CD4-positive, CD25-positive, alpha-beta regulatory T cell (primary cell): ENCODE results near the gene OR4C45. TPM values are rescaled to one million over a fixed set of nuclear protein-coding genes. Genes with fewer than 3 reads are reported as not detected.
"Not testable (repeated sequence)": the region's sequence is repeated elsewhere in the genome, so short reads cannot be mapped to it uniquely, and the experiment has no call there.

Experiments
- ATAC-seq, 2 donors: fragments of 150-1000 bp; cut with Tn5 transposase; one replicate each; pipeline ENCODE4 v1.10.0; 2021; ENCODE audit warnings: low read depth in 2 of 2, moderate number of reproducible peaks in 2 of 2, moderate library complexity in 1 of 2
- DNase-seq, 3 donors: peaks; one replicate each; pipeline versions ENCODE4 v3.0.0 to v3.0.0-alpha.2; 2012 to 2022; ENCODE audit warnings: mixed read lengths in 1 of 3
- H3K27ac ChIP-seq: one replicate; pipeline ENCODE4 v1.7.0; 2013; ENCODE audit warnings: mild to moderate bottlenecking, low read length; ENCODE audit not compliant: insufficient read depth, poor library complexity, severe bottlenecking
- H3K27me3 ChIP-seq: one replicate; pipeline ENCODE4 v1.7.0; 2013; ENCODE audit warnings: low read length; ENCODE audit not compliant: control insufficient read depth, insufficient read depth
- H3K36me3 ChIP-seq: one replicate; pipeline ENCODE4 v1.7.0; 2013; ENCODE audit warnings: mild to moderate bottlenecking, low read length, moderate library complexity; ENCODE audit not compliant: control insufficient read depth, insufficient read depth
- H3K4me1 ChIP-seq: 2 replicates; pipeline ENCODE4 v1.7.0; 2013; ENCODE audit warnings: mild to moderate bottlenecking, low read length; ENCODE audit not compliant: insufficient read depth, control insufficient read depth, poor library complexity, severe bottlenecking
- H3K4me3 ChIP-seq: one replicate; pipeline ENCODE4 v1.7.0; 2013; ENCODE audit warnings: low read depth, mild to moderate bottlenecking, low read length, moderate library complexity
- H3K9me3 ChIP-seq, 2 experiments: 1 replicate in 1 of 2; 2 replicates in 1 of 2; pipeline ENCODE4 v1.7.0; 2013; ENCODE audit warnings: low read length in 2 of 2, mild to moderate bottlenecking in 1 of 2, moderate library complexity in 1 of 2; ENCODE audit not compliant: control insufficient read depth in 2 of 2
- H3K27ac Mint-ChIP-seq, 3 donors: one replicate each; pipeline ENCODE4 v1.8.0; 2020 to 2022; ENCODE audit warnings: mild to moderate bottlenecking in 3 of 3, mixed read lengths in 3 of 3, moderate library complexity in 2 of 3
- H3K27me3 Mint-ChIP-seq: one replicate; pipeline ENCODE4 v1.8.0; 2022; ENCODE audit warnings: mild to moderate bottlenecking, mixed read lengths
- H3K36me3 Mint-ChIP-seq: one replicate; pipeline ENCODE4 v1.8.0; 2020; ENCODE audit warnings: mixed read lengths
- H3K4me1 Mint-ChIP-seq, 4 donors: one replicate each; pipeline ENCODE4 v1.8.0; 2020 to 2022; ENCODE audit warnings: mixed read lengths in 4 of 4, mild to moderate bottlenecking in 1 of 4
- H3K4me3 Mint-ChIP-seq, 4 donors: one replicate each; pipeline ENCODE4 v1.8.0; 2020 to 2022; ENCODE audit warnings: mild to moderate bottlenecking in 4 of 4, mixed read lengths in 4 of 4, moderate library complexity in 3 of 4
- H3K9me3 Mint-ChIP-seq, 7 donors: one replicate each; pipeline ENCODE4 v1.8.0; 2020 to 2022; ENCODE audit warnings: mixed read lengths in 7 of 7, mild to moderate bottlenecking in 3 of 7, moderate library complexity in 2 of 7
- polyA plus RNA-seq, 4 donors: library from polyadenylated mRNA; unstranded; fragments of 300-500 nt; fragmentation: Illumina TruSeq; gene quantifications; one replicate each; pipeline ENCODE4 v1.2.3, GENCODE V29; 2021
- total RNA-seq: library from RNA; stranded (reverse); gene quantifications from one replicate; pipeline ENCODE4 v1.2.3, GENCODE V29; 2022

The OR4C45 gene
- not detected for total RNA-seq
- not detected for polyA plus RNA-seq

GRCh38 chr11:50032574-50032973 is at the start of gene OR4C45:
Gene OR4C45 (plus strand): TSS chr11:50032874.
- Mint-ChIP-seq H3K9me3 (peaks cover 0 to 17% (median 12%) of the 10 kb centered on the region in 7 donors), H3K4me1 (no peaks in the 10 kb centered on the region), H3K36me3 (no peaks in the 10 kb centered on the region), H3K27ac (no peak within 1 kb of the TSS), H3K27me3 (no peaks in the 10 kb centered on the region), H3K4me3 (no peak within 1 kb of the TSS)
- no peaks in the 10 kb centered on the region for H3K4me1 ChIP-seq
- no peaks in the 10 kb centered on the region for H3K27me3 ChIP-seq
- peaks cover 2 to 16% of the 10 kb centered on the region in 2 experiments for H3K9me3 ChIP-seq
- no peaks in the 10 kb centered on the region for H3K36me3 ChIP-seq
- DNase-seq, result no peak
- no peak within 1 kb of the TSS for H3K4me3 ChIP-seq
- H3K27ac ChIP-seq, result no peak within 1 kb of the TSS
- no peak for ATAC-seq

- ATAC-seq (no peak), DNase-seq (peak in 1 of 3 donors; percentile 48)
- Histone ChIP-seq H3K27ac (no peak overlapping the region), H3K27me3 (no peaks in the 10 kb centered on the region), H3K9me3 (no peaks in the 10 kb centered on the region), H3K4me1 (no peaks in the 10 kb centered on the region), H3K36me3 (no peaks in the 10 kb centered on the region), H3K4me3 (no peak overlapping the region)
- H3K4me3 Mint-ChIP-seq, result no peak overlapping the region
- peaks cover 1 to 9% (median 4%) of the 10 kb centered on the region in 7 donors for H3K9me3 Mint-ChIP-seq
- no peak overlapping the region for H3K27ac Mint-ChIP-seq
- no peaks in the 10 kb centered on the region for H3K4me1 Mint-ChIP-seq
- H3K36me3 Mint-ChIP-seq, result no peaks in the 10 kb centered on the region
- H3K27me3 Mint-ChIP-seq, result no peaks in the 10 kb centered on the region
These were observed 37.1 kb upstream of the OR4C45 start for GRCh38 chr11:49995565-49995964.

GRCh38 chr11:50030193-50030592 is 2.5 kb upstream of the OR4C45 start:
- ATAC-seq (no peak), DNase-seq (no peak)
- Mint-ChIP-seq H3K36me3 (no peaks in the 10 kb centered on the region), H3K27me3 (no peaks in the 10 kb centered on the region), H3K27ac (no peak overlapping the region), H3K4me3 (no peak overlapping the region), H3K9me3 (peaks cover 5 to 27% (median 14%) of the 10 kb centered on the region in 7 donors), H3K4me1 (no peaks in the 10 kb centered on the region)
- Histone ChIP-seq H3K36me3 (no peaks in the 10 kb centered on the region), H3K9me3 (peaks cover 0 to 19% of the 10 kb centered on the region in 2 experiments), H3K27me3 (no peaks in the 10 kb centered on the region), H3K4me1 (no peaks in the 10 kb centered on the region), H3K4me3 (no peak overlapping the region), H3K27ac (no peak overlapping the region)

DNA sequence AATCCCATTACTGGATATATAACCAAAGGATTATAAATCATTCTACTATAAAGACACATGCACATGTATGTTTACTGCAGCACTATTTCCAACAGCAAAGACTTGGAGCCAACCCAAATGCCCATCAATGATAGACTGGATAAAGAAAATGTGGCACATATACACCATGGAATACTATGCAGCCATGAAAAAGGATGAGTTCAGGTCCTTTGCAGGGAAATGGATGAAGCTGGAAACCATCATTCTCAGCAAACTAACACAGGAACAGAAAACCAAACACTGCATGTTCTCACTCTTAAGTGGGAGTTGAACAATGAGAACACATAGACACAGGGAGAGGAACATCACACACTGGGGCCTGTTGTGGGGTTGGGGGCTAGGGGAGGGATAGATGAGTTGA is 3.6 kb downstream of the OR4C45 start:
- H3K36me3 Mint-ChIP-seq, H3K4me1 ChIP-seq, ATAC-seq, H3K36me3 ChIP-seq, H3K4me1 Mint-ChIP-seq, H3K9me3 ChIP-seq, H3K4me3 ChIP-seq, DNase-seq, H3K4me3 Mint-ChIP-seq, H3K27me3 Mint-ChIP-seq, H3K27me3 ChIP-seq, H3K27ac ChIP-seq: not testable (repeated sequence)
- H3K27ac Mint-ChIP-seq, result peak overlapping the region in 1 of 3 donors; percentile 43
- peaks cover 0 to 16% (median 4%) of the 10 kb centered on the region in 7 donors for H3K9me3 Mint-ChIP-seq

DNA sequence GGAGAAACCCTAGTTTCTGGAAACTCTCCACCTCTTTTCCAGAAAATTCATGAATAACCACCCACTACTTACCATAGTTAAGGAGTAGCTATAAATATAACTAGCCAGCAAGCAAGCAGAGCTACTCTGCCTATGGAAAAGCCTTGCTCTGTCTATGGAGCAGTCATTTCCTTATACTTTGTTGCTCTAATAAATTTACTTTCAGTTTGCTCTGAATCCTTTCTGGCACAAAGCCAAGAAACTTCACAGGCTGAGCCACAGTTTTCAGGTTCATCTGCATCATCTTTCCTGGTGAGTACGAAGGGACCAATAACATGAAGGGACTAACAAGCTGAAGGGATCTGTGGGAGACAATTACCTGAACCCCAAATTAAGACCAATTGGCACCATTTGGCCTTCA is 4.6 kb downstream of the OR4C45 start:
- no peaks in the 10 kb centered on the region for H3K4me1 Mint-ChIP-seq
- Histone ChIP-seq H3K9me3 (peaks cover 2 to 10% of the 10 kb centered on the region in 2 experiments), H3K36me3 (no peaks in the 10 kb centered on the region), H3K4me1 (no peaks in the 10 kb centered on the region), H3K27me3 (no peaks in the 10 kb centered on the region), H3K4me3 (no peak overlapping the region), H3K27ac (no peak overlapping the region)
- no peak overlapping the region for H3K27ac Mint-ChIP-seq
- ATAC-seq (no peak), DNase-seq (no peak)
- no peaks in the 10 kb centered on the region for H3K27me3 Mint-ChIP-seq
- no peaks in the 10 kb centered on the region for H3K36me3 Mint-ChIP-seq
- no peak overlapping the region for H3K4me3 Mint-ChIP-seq
- H3K9me3 Mint-ChIP-seq, result peaks cover 0 to 20% (median 4%) of the 10 kb centered on the region in 7 donors

GRCh38 chr11:50044647-50045046 is 12.0 kb downstream of the OR4C45 start:
- Histone ChIP-seq H3K27ac (no peak overlapping the region), H3K27me3 (no peaks in the 10 kb centered on the region), H3K36me3 (no peaks in the 10 kb centered on the region), H3K4me3 (no peak overlapping the region), H3K9me3 (peaks cover 0 to 2% of the 10 kb centered on the region in 2 experiments), H3K4me1 (no peaks in the 10 kb centered on the region)
- no peak overlapping the region for H3K4me3 Mint-ChIP-seq
- H3K27ac Mint-ChIP-seq, result no peak overlapping the region
- no peak for ATAC-seq
- peaks cover 0 to 12% (median 4%) of the 10 kb centered on the region in 7 donors for H3K9me3 Mint-ChIP-seq
- no peaks in the 10 kb centered on the region for H3K27me3 Mint-ChIP-seq
- DNase-seq, result no peak
- no peaks in the 10 kb centered on the region for H3K36me3 Mint-ChIP-seq
- H3K4me1 Mint-ChIP-seq, result no peaks in the 10 kb centered on the region

- ATAC-seq, H3K27me3 ChIP-seq, H3K36me3 Mint-ChIP-seq, H3K27ac Mint-ChIP-seq, H3K4me1 ChIP-seq, H3K27ac ChIP-seq, H3K27me3 Mint-ChIP-seq, H3K4me3 ChIP-seq, H3K4me1 Mint-ChIP-seq, H3K4me3 Mint-ChIP-seq, DNase-seq, H3K36me3 ChIP-seq, H3K9me3 ChIP-seq: not testable (repeated sequence)
- peaks cover 0 to 16% (median 9%) of the 10 kb centered on the region in 7 donors for H3K9me3 Mint-ChIP-seq
These were observed 30.4 kb downstream of the OR4C45 start for GRCh38 chr11:50063056-50063455.

GRCh38 chr11:50070389-50070788 is 37.7 kb downstream of the OR4C45 start:
- DNase-seq (no peak), ATAC-seq (no peak)
- no peaks in the 10 kb centered on the region for H3K36me3 Mint-ChIP-seq
- peaks cover 0 to 11% (median 0%) of the 10 kb centered on the region in 4 donors for H3K4me1 Mint-ChIP-seq
- H3K4me3 Mint-ChIP-seq, result no peak overlapping the region
- H3K27me3 Mint-ChIP-seq, result no peaks in the 10 kb centered on the region
- H3K9me3 Mint-ChIP-seq, result peaks cover 0 to 34% (median 21%) of the 10 kb centered on the region in 7 donors
- H3K27ac Mint-ChIP-seq, result peak overlapping the region in 1 of 3 donors; percentile 86
- Histone ChIP-seq H3K9me3 (peaks cover 2 to 24% of the 10 kb centered on the region in 2 experiments), H3K4me3 (no peak overlapping the region), H3K27ac (no peak overlapping the region), H3K36me3 (no peaks in the 10 kb centered on the region), H3K4me1 (no peaks in the 10 kb centered on the region), H3K27me3 (no peaks in the 10 kb centered on the region)
